Esophagus squamous epithelium (tissue), 5 donors: ENCODE measurements around the gene NDUFS2. TPM values are rescaled to one million over a fixed set of nuclear protein-coding genes. Genes with fewer than 3 reads are reported as not detected.
A peak's percentile ranks its signal among the peaks of the same experiment; 100 is the strongest.

Experiments used
- DNase-seq: peaks from one replicate; lab custom pipeline; 2025; lab: John Stamatoyannopoulos, UW
- H3K27ac ChIP-seq, 4 donors: fragments of 200-600 bp; sonication (generic); one replicate each; pipeline ENCODE4 v1.5.1; 2016 to 2019; ENCODE audit warnings: mild to moderate bottlenecking in 1 of 4
- H3K27me3 ChIP-seq, 4 donors: fragments of 200-600 bp; sonication (generic); 1 replicate in 3 of 4; 2 replicates in 1 of 4; pipeline versions ENCODE4 v1.5.1 to v1.6.0; 2017 to 2021; ENCODE audit warnings: antibody characterized with exemption in 1 of 4
- H3K36me3 ChIP-seq, 3 donors: fragments of 200-600 bp; sonication (generic); one replicate each; pipeline ENCODE4 v1.5.1; 2016 to 2019
- H3K4me1 ChIP-seq, 3 donors: fragments of 200-600 bp; sonication (generic); one replicate each; pipeline ENCODE4 v1.5.1; 2017 to 2019
- H3K4me3 ChIP-seq, 4 donors: fragments of 200-600 bp; sonication (generic); 1 replicate in 3 of 4; 2 replicates in 1 of 4; pipeline ENCODE4 v1.5.1; 2016 to 2019; ENCODE audit warnings: mild to moderate bottlenecking in 2 of 4, moderate library complexity in 1 of 4
- H3K9me3 ChIP-seq, 3 donors: fragments of 200-600 bp; sonication (generic); one replicate each; pipeline ENCODE4 v1.5.1; 2016 to 2019
- POLR2A ChIP-seq, 4 donors: fragments of 450-650 bp; IDR thresholded peaks; one replicate each; pipeline ENCODE4 v1.6.1; 2017; ENCODE audit warnings: antibody characterized with exemption in 4 of 4, mild to moderate bottlenecking in 4 of 4, moderate library complexity in 3 of 4
- WGBS, 2 donors: methylation state at CpG; one replicate each; pipeline ENCODE4 v1.1.5; 2018; 5-methylcytosine and 5-hydroxymethylcytosine counted together
- intact Hi-C: fragments of 100-400 bp; cut with DNase I; formaldehyde crosslinking; loops from one replicate; pipeline ENCODE4 v1.15.0; 2022
- total RNA-seq, 4 donors: library from RNA; depleted of rRNA; stranded (reverse); fragments of >200 nt; gene quantifications; one replicate each; pipeline ENCODE4 v1.1.0, GENCODE V29; 2016
- TF ChIP-seq, protein P1 (sequence below), 6 experiments: fragments of 450-650 bp in 4 of 6; fragments of 200-600 bp in 2 of 6; sonication (generic) in 2 of 6; IDR thresholded peaks; one replicate each; pipeline ENCODE4 v1.5.1; 2016 to 2019; ENCODE audit warnings: antibody characterized with exemption in 6 of 6, mild to moderate bottlenecking in 4 of 6, moderate library complexity in 4 of 6
- donor health status: DM: yes; HTN: yes; CAD: no.

The NDUFS2 gene
- total RNA-seq, 4 donors from 2014 or later = 77.7 to 140 (median 93.7) TPM

DNA sequence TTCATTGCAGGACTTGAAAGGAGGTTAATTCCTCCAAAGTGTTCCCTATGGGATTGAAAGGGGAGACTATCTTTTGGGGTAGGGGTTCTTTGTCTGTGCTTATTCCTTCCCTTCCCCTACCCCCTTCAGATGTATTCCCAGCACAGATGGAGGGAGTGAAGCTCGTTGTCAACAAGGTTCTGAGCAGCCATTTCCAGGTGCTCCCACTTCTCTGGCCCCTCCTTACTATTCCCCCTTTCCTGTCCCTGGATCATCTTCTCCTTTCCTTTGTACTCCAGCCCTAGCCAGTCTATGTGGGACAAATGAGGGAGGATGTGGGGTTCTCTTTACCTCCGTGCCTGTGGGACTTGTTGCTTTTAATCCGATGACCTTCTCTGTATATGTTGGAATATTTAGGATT, 24.6 kb downstream of the NDUFS2 start:
- H3K27ac ChIP-seq = peak overlapping the region; percentile 76 to 92 (median 84)
- no peaks in the 10 kb centered on the region for H3K27me3 ChIP-seq
- no peak for DNase-seq
- intact Hi-C loops = loop anchor here (5.0 to 10.0 kb wide), 2 partner anchors 66 to 148 kb away; no protein-coding TSS in a partner anchor
- 46 to 58% methylated on average over 3 of the region's 3 CpGs for WGBS, 2 donors
- H3K4me1 ChIP-seq = peaks cover 21 to 33% (median 25%) of the 10 kb centered on the region in 3 donors
- H3K36me3 ChIP-seq = peaks cover 12 to 31% (median 19%) of the 10 kb centered on the region in 3 donors
- H3K4me3 ChIP-seq = peak overlapping the region; percentile 59 to 88 (median 68)
- TF ChIP-seq, protein P1, sequence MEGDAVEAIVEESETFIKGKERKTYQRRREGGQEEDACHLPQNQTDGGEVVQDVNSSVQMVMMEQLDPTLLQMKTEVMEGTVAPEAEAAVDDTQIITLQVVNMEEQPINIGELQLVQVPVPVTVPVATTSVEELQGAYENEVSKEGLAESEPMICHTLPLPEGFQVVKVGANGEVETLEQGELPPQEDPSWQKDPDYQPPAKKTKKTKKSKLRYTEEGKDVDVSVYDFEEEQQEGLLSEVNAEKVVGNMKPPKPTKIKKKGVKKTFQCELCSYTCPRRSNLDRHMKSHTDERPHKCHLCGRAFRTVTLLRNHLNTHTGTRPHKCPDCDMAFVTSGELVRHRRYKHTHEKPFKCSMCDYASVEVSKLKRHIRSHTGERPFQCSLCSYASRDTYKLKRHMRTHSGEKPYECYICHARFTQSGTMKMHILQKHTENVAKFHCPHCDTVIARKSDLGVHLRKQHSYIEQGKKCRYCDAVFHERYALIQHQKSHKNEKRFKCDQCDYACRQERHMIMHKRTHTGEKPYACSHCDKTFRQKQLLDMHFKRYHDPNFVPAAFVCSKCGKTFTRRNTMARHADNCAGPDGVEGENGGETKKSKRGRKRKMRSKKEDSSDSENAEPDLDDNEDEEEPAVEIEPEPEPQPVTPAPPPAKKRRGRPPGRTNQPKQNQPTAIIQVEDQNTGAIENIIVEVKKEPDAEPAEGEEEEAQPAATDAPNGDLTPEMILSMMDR (IDR thresholded peaks at IDR 0.05) = no peak
- TF ChIP-seq POLR2A (IDR thresholded peaks at IDR 0.05) = no peak
- H3K9me3 ChIP-seq = no peaks in the 10 kb centered on the region

GRCh38 chr1:161227196-161227871, 25.2 kb downstream of the NDUFS2 start:
- intact Hi-C loops = loop anchor here (5.0 to 10.0 kb wide), 2 partner anchors 65 to 147 kb away; no protein-coding TSS in a partner anchor
- 29 to 31% methylated on average over 8 of the region's 11 CpGs for WGBS, 2 donors
- DNase-seq = no peak
- H3K9me3 ChIP-seq = no peaks in the 10 kb centered on the region
- peak overlapping the region; percentile 11 to 88 (median 46) for H3K4me3 ChIP-seq
- H3K36me3 ChIP-seq = peaks cover 12 to 31% (median 19%) of the 10 kb centered on the region in 3 donors
- no peaks in the 10 kb centered on the region for H3K27me3 ChIP-seq
- peak overlapping the region; percentile 76 to 92 (median 84) for H3K27ac ChIP-seq
- TF ChIP-seq, protein P1 (IDR thresholded peaks at IDR 0.05) = peak; percentile 86 to 95 (median 93)
- no peak for TF ChIP-seq POLR2A (IDR thresholded peaks at IDR 0.05)
- peaks cover 21 to 33% (median 25%) of the 10 kb centered on the region in 3 donors for H3K4me1 ChIP-seq

- H3K4me1 ChIP-seq = peaks cover 21 to 33% (median 25%) of the 10 kb centered on the region in 3 donors
These were observed 25.9 kb downstream of the NDUFS2 start for GRCh38 chr1:161228032-161228431.

GRCh38 chr1:161229896-161230295, 27.7 kb downstream of the NDUFS2 start:
- H3K27me3 ChIP-seq = no peaks in the 10 kb centered on the region
- H3K4me1 ChIP-seq = peaks cover 21 to 29% (median 24%) of the 10 kb centered on the region in 3 donors
- 49 to 60% methylated on average over 3 of the region's 3 CpGs for WGBS, 2 donors
- intact Hi-C loops = loop anchor here (5.0 to 10.0 kb wide), 2 partner anchors 62 to 145 kb away; no protein-coding TSS in a partner anchor
- no peaks in the 10 kb centered on the region for H3K9me3 ChIP-seq
- H3K36me3 ChIP-seq = peaks cover 12 to 31% (median 19%) of the 10 kb centered on the region in 3 donors
- TF ChIP-seq POLR2A (IDR thresholded peaks at IDR 0.05) = no peak
- TF ChIP-seq, protein P1 (IDR thresholded peaks at IDR 0.05) = no peak
- no peak overlapping the region for H3K27ac ChIP-seq
- no peak for DNase-seq
- no peak overlapping the region for H3K4me3 ChIP-seq

More at GRCh38 chr1:161228032-161228431, 25.9 kb downstream of the NDUFS2 start:
- Histone ChIP-seq H3K27ac (peak overlapping the region in 3 of 4 donors; percentile 76 to 86 (median 81)), H3K9me3 (no peaks in the 10 kb centered on the region), H3K36me3 (peaks cover 12 to 31% (median 19%) of the 10 kb centered on the region in 3 donors), H3K27me3 (no peaks in the 10 kb centered on the region), H3K4me3 (no peak overlapping the region)
- intact Hi-C loops = loop anchor here (5.0 to 10.0 kb wide), 2 partner anchors 64 to 147 kb away; no protein-coding TSS in a partner anchor
- TF ChIP-seq, protein P1 (IDR thresholded peaks at IDR 0.05) = no peak
- TF ChIP-seq POLR2A (IDR thresholded peaks at IDR 0.05) = no peak
- DNase-seq = no peak
- WGBS, 2 donors = 73 to 96% methylated on average over 3 to 6 of the region's 7 CpGs

DNA sequence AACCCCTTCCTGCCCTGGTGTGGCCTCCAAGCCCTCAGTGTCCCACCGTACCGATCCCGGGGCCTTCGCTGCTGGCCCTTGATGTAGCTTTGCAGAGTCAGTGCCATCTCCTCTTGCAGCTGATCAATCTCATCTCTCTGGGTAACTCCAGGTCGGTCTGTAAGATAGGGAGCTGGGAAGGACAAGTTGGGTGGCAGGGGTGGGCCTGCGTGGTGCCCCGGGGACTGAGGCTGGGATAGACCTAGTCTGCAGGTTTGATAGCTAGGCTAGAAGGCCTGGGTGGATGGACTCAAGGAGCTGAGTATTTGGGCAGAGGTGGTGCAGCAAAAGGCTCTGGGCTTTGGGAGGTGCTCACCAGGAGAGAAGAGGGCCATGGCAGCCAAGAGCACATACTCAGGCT, 28.6 kb downstream of the NDUFS2 start:
- Histone ChIP-seq H3K4me1 (peaks cover 16 to 22% (median 19%) of the 10 kb centered on the region in 3 donors), H3K27ac (no peak overlapping the region), H3K36me3 (peaks cover 12 to 31% (median 19%) of the 10 kb centered on the region in 3 donors), H3K4me3 (no peak overlapping the region), H3K9me3 (no peaks in the 10 kb centered on the region), H3K27me3 (no peaks in the 10 kb centered on the region)
- no peak for DNase-seq
- TF ChIP-seq, protein P1 (IDR thresholded peaks at IDR 0.05) = no peak
- no peak for TF ChIP-seq POLR2A (IDR thresholded peaks at IDR 0.05)
- WGBS, 2 donors = 95 to 100% methylated on average over 4 to 5 of the region's 7 CpGs
- intact Hi-C loops = no loop called here
